RPMI7951 (cell line): Measurements from ENCODE around the gene CSTF3. TPM values are rescaled to one million over a fixed set of nuclear protein-coding genes. Genes with fewer than 3 reads are reported as not detected.
"Not testable (repeated sequence)": the region's sequence is repeated elsewhere in the genome, so short reads cannot be mapped to it uniquely, and the experiment has no call there.

Source experiments
- DNase-seq: peaks from one replicate; pipeline ENCODE4 v3.0.0-alpha.2; 2012; ENCODE audit warnings: low read depth
- total RNA-seq: library from RNA; depleted of rRNA; stranded (reverse); fragments of >200 nt; shearing (Covaris generic); gene quantifications from 2 replicates; pipeline ENCODE4 v1.2.3, GENCODE V29; 2014

CSTF3 gene
- total RNA-seq, 1 experiment from 2014 or later = 27.5 TPM

DNA sequence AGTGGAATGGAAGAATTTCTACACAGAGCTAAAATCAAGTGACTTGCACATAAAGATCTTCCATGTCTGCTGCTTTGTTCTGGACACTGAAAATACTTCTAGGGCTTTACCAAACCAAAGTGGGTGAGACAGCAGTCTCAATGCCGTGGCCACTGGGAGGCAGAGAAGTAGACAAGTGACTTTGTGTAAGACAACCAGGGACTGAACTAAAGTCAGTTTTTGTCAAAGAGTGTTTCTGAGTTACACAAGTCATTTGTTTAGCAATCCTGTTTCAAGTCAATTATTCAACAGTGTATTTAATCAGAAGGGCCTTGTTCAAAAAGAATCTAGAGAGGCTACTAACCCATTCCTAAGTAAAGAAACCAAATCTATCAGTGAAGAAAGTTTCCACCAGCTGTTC, 75.3 kb downstream of the CSTF3 start:
- no peak for DNase-seq

- DNase-seq = no peak
Measured at GRCh38 chr11:33083918-33084317, 77.4 kb downstream of the CSTF3 start.

DNA sequence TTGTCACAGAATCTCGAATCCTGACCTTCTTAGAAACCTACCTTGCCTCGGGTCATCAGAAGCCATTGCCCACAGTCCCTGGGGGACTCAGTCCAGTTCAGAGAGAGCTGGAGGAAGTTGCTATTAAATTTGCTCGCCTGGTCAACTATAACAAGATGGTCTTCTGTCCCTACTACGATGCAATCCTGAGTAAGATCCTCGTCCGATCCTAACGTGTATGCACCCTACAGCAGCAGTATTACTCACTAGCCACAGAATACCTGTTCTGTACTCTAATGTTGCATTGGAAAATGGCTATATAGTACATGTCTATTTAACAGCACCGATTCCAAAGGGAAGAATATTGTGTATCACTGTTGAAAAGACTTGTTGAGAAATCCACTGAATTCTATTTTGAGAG, 88.8 kb downstream of the CSTF3 start:
- no peak for DNase-seq

DNA sequence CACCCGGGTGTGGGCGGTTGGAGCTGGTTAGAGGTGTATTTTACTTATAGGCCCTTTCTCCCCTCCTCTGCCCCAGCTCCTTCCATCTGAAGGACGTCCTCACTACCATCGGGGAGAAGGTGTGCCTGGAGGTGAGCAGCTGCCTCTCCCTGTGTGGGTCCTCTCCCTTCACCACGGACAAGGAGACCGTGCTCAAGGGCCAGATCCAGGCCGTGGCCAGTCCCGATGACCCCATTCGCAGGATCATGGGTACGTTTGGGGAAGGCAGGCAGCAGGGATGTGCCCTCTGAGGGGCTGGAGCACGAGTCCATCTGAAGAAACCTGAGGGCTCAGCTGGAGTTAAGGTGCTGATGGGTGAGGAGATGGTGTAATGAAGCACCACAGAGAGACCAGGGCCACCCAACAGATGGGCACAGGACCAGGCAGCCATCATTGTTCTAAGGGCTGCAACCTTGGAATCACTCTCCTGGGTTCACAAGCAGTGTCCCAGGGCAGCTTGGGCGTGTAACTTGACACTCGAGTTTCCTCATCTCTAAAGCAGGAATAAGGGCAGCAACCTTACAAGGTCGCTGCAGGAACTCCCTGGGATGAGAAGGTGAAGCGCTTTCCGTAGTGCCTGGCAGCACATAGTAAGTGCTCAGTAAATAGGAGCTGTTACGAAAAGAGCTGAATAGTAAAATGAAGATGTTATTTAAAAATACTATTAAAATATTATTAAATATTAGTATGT, 92.5 kb downstream of the CSTF3 start:
- no peak for DNase-seq

DNA sequence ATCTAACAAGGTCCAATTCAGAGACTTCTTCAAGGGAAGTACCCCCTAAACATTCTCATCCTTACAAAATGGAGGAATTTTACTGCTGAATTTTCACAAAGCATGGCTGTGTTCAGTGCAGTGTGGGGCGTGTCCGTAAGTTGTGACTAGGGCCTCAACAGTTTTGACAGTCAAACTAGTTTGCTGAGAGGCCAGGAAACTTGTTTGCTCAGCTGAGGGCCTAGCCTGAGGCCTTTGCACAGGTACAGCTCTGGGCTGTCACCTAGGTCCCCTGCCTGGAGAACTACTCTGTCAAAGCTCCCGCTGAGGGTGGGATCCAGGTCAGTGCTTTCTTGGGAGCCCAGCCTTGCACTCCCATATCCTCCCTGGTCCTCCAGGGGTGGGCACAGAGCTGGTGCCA, 94.0 kb downstream of the CSTF3 start:
- DNase-seq = no peak

DNA sequence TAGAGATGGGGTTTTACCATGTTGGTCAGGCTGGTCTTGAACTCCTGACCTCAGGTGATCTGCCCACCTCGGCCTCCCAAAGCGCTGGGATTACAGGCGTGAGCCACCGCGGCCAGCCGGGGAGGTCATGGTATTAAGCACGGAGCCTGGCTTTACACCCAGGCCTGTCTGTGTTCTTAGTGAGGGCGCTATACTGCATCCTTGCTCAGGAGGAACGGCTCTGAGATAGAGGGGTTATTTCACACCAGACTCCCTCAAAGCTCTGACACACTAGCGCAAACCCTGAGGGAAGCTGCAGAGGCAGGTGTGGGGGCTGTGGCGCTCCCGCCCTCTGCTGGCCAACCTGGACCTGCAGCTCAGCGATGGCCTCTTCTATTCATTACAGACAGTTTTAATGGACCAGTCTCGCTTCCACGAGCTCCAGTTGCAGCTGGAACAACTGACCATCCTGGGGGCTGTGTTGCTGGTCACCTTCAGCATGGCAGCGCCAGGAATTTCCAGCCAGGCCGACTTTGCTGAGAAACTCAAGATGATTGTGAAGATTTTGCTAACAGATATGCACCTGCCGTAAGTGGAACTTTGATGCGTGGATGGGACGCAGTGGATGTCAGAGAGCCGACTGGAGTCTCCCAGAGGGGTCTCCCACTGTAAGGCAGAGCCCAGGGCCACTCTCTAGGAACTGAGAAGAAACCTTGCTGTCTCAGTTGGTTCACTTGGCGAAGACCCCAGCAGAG, 95.7 kb downstream of the CSTF3 start:
- peak; percentile 51 for DNase-seq

DNA sequence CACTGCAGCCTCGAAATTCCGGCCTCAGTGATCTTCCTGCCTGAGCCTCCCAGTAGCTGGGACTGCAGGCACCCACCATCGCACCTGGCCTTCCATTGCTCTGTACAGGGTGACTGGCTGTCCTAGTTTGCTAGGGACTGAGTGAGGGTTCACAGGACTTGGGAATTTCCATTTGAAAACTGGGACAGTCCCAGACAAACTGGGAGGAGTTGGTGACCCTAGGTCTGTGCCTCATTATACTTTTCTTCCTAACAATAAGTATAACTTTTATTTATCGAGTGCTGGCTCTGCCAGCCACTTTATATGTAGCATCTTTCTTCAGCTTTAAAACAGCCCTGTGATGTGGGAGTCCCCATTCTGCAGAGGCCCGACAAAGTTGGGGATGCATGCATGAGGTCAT, 96.4 kb downstream of the CSTF3 start:
- no peak for DNase-seq

DNA sequence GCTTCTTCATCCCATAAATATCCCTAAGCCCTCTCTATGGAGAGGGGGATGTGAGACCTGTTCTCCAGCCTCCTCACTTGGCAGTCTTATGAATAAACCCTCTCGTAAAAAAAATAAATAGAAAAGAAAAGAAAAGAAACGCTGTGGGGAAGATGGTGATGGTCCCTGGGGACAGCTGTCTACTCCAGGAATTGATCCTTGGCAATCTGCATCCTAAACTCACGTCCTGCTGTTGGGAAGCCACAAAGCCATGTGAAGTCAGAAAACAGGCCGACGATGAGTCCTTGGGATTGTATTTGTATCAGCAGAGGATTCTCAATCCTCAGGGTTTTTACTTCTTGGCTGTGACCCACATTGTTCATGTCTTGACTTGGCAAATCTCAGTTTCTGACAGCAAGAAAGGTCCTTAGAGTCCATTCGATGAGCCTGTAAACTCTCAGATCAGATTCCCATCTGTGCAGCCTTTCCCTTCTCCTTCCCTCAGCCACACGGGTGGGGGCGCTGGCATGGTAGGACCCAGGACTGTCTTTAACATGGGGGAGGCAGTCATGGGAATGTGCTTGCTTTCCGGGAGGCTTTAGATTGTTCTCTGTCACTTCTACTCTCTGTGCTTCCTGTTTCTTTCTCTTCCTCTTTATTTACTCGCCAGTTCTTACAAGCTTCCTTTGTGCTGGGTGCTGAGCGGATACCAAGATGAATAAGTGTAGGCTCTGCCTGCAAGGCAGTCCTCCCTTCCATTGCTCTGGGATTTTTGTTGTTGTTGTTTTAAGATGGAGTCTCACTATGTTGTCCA, 97.1 kb downstream of the CSTF3 start:
- peak; percentile 5 for DNase-seq

- peak; percentile 4 for DNase-seq
Measured at GRCh38 chr11:33063326-33063881, 97.9 kb downstream of the CSTF3 start.

DNA sequence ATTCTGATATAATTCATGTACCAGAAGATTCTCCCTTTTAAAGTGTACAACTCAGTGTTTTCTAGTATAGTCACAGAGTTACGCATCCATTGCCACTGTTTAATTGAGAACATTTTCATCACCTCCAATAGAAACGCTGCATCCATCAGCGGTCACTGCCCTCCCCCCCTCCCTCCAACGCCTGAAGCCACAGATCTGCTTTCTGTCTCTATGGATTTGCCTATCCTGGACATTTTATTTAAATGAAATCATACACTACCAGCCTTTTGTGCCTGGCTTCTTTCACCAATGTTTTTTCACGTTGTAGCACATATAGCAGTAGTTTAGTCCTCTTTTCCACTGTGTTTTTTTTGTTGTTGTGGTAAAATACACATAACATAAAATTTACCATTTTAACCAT, 99.1 kb downstream of the CSTF3 start:
- no peak for DNase-seq

DNA sequence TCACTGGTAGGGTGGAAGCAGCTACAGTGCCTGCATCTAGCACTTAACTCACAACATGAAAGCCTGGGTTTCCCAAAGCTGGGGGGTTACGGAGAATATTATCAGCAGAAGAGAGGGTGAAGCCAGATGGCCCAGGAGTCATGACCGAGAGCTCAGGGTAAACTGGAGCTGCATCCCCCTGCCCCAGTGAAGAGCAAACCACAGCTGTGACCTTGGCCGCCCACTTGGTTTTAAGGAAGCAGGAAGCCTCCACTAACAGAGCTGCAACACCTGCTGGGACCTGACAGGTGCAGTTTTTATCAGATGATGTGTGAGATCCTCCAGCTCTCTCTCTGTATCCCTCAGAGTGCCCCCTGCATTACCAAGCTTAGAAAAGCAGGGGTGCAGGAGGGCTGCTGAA, 101.0 kb downstream of the CSTF3 start:
- DNase-seq = no peak

DNA sequence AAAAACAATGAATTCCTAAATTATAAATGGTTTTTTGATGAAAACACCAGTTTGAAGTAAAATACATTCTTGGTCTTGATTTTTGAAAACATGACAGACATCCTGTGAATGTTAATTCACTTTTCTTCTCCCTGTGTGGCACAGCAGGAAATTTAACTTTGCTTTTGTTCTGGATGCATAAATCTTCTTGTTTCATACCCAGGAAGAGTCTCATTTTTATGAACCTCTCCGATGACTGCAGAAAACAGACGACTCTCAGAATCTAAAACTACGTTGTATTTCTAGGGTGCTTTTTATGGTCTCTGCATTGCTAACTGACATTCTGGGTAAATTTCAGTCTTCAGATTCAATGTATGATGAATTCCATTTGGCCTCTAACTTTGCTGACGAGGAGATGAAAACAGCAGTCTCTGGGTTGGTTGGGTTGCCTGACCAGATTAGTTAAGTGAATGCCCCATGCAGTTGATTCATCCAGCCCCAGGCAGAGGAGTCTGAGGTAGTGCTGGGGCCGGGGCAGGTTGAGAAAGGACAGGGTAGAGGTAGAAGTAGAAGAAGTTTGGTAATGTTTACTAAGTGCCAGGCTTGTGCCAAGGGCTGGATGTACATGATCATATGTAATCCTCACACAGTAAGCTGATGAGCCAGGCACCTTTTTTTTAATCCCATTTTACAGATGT, 101.8 kb downstream of the CSTF3 start:
- DNase-seq = no peak

DNA sequence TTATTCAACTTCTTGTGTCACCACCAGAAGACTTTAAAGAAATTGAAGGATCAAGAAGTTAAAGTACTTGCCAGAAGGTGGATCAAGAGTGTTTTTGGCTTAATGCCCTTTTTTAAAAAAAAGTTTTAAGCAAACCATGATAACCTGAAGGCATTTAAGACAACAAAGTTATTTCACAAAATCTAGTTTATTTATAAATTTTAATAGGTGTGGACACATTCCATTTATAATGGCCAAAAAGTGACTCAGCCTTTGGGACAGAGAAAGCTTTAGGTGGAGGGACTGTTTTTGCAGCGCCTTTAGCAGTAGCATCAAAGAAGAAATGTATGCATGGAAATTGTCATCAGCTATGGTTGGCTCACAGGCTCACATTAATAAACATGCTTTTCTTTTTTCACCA, 104.0 kb downstream of the CSTF3 start:
- DNase-seq = no peak

DNA sequence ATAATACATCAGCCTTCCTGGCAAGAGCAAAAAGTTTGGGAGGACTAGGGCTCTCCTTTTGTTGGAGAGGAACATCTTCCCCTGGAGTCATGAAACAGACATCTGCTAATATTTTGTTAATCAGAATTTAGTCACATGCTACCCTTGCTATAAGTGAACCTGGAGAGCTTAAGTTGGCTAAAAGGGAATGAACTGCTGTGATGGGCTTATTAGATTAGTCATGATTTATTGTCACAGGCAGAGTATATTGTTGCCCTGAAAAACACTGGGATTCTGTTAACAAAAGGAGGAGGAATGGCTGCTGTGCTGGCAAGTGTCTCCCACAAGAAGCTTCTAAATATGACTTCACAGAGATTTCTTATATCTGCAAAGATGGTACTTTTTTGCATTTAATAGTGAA, 105.9 kb downstream of the CSTF3 start:
- DNase-seq = no peak

DNA sequence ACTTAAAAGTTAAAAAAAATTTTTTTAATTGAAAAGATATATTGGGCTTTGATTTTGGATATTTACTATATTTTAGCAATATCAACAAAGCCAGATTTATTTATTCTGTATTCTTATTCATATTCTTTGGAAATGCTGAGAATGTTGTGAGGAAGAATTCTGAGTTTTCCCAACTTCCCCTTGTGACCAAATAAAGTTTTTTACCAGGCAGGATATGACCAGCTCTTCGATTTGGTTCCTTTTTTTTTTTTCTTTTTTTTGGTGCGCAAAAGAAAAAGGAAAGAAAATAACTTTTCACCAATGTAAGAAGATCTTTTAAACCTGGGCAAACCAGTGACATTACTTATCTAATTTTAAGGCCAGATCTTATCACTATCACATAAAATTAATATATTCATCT, 109.0 kb downstream of the CSTF3 start:
- DNase-seq = no peak

DNA sequence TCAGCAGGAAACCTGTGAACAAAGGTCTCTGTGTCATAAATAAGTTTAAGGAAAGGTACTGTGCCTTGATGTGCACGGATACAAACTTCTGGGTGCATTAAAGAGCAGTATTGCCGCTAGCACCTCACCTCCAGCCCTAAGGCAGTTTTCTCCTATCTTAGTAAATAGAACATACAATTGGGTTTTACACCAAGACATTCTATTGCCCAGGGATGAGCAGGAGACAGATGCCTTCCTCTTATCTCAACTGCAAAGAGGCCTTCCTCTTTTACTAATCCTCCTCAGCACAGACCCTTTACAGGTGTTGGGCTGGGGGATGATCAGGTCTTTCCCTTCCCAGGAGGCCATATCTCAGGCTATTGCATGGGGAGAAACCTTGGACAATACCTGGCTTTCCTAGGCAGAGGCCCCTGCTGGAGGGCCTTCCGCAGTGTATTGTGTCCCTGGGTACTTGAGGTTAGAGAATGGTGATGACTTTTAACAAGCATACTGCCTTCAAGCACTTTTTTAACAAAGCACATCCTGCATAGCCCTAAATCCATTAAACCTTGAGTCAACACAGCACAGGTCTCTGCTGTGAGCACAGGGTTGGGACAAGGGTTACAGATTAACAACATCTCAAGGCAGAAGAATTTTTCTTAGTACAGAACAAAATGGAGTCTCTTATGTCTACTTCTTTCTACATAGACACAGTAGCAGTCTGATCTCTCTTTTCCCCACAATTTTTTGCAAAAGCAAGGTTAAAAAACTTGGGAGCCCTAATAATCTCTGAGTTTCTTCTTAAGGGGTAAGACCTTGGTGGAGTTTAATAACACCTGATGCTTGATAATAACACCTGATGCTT, 111.5 kb downstream of the CSTF3 start:
- not testable (repeated sequence) for DNase-seq

DNA sequence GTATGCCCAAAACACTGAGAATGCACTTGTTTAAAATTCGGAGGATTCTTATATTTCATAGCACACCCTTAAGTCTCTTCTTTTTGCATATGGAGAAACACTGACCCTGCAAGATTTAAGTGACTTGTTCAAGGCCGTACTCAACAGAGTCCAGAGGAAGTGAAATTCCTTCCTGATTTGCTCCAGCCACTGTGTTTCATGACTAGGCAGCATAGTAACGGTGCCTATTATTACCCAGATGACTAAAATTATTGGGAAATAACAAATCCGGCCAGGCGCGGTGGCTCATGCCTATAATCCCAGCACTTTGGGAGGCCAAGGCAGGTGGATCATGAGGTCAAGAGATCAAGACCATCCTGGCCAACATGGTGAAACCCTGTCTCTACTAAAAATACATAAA, 112.6 kb downstream of the CSTF3 start:
- DNase-seq = not testable (repeated sequence)

- peak; percentile 70 for DNase-seq
Measured at GRCh38 chr11:33045551-33046255, 115.6 kb downstream of the CSTF3 start.

DNA sequence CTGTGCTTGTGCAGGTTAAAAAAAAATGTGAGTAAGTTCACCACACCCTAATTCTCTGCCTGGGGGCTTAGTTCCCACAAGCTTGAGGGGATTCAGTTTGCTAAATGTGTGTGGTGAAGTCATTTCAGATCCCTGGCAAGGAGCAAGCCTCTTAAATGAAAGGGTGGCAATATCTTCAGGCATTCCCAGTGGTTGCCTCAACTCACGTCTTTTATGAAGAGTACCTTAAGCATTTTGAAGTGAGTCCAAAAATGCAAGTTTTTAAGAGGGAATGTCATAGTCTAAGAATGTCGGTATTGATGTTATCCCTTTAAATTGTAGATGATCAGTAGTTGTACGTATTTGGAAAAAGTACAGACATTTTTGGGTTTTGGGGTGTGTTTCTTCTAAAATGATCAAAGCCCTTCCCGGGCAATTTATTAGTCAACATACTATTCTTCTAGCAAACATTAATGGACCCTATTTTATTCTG, 117.0 kb downstream of the CSTF3 start:
- DNase-seq = peak; percentile 67

- peak; percentile 21 for DNase-seq
Measured at GRCh38 chr11:33043221-33043830, 118.0 kb downstream of the CSTF3 start.
